A673 (cell line): ENCODE measurements around the gene MYO5B. TPM values are rescaled to one million over a fixed set of nuclear protein-coding genes. Genes with fewer than 3 reads are reported as not detected.

Experiments
- BruUV-seq: library from RNA; stranded (reverse); fragments of 400-500 nt; replicated peaks from 2 replicates; lab custom pipeline; 2021; lab: Mats Ljungman, UMichigan
- CTCF ChIA-PET: fragments of 300-600 bp; sonication (Branson Sonifier 250); formaldehyde crosslinking; loops from one replicate; lab custom pipeline; 2022; ENCODE audit warnings: antibody characterized with exemption; lab: Charles Lee
- POLR2A ChIA-PET: fragments of 300-600 bp; sonication (Branson Sonifier 250); formaldehyde crosslinking; loops from one replicate; lab custom pipeline; 2022; ENCODE audit warnings: antibody characterized with exemption; ENCODE audit not compliant: low non-redundant PET; lab: Charles Lee
- DNase-seq: peaks from one replicate; pipeline ENCODE4 v3.0.0-alpha.2; 2015; ENCODE audit warnings: low spot score
- H3K27ac ChIP-seq: fragments of 200-600 bp; sonication (generic); 2 replicates; pipeline ENCODE4 v1.5.1; 2016; ENCODE audit warnings: mixed run types, low read depth, mild to moderate bottlenecking, mixed read lengths, antibody characterized with exemption, low read length; ENCODE audit not compliant: poor library complexity, severe bottlenecking
- H3K27me3 ChIP-seq: fragments of 200-600 bp; sonication (generic); replicated peaks from 2 replicates; pipeline ENCODE4 v1.6.1; 2017; ENCODE audit warnings: mixed run types, low read depth, mild to moderate bottlenecking, mixed read lengths, antibody characterized with exemption, low read length; ENCODE audit not compliant: insufficient read depth, poor library complexity
- H3K36me3 ChIP-seq: fragments of 200-600 bp; sonication (generic); 2 replicates; pipeline ENCODE4 v1.6.1; 2016; ENCODE audit warnings: mixed run types, mild to moderate bottlenecking, mixed read lengths, antibody characterized with exemption, low read length; ENCODE audit not compliant: insufficient read depth, poor library complexity, severe bottlenecking
- H3K4me1 ChIP-seq: fragments of 200-600 bp; sonication (generic); 2 replicates; pipeline ENCODE4 v1.6.1; 2017; ENCODE audit warnings: mixed run types, mild to moderate bottlenecking, mixed read lengths, antibody characterized with exemption, low read length; ENCODE audit not compliant: insufficient read depth, poor library complexity, severe bottlenecking
- H3K4me3 ChIP-seq: fragments of 200-600 bp; sonication (generic); 2 replicates; pipeline ENCODE4 v1.5.1; 2016; ENCODE audit warnings: low read depth, mixed run types, mild to moderate bottlenecking, mixed read lengths, low read length; ENCODE audit not compliant: poor library complexity, severe bottlenecking
- H3K9me3 ChIP-seq: fragments of 200-600 bp; sonication (generic); 2 replicates; pipeline ENCODE4 v1.6.1; 2016; ENCODE audit warnings: mixed run types, low read depth, mild to moderate bottlenecking, mixed read lengths, antibody characterized with exemption, low read length; ENCODE audit not compliant: poor library complexity, severe bottlenecking
- CTCF ChIP-seq: fragments of 300-800, 200-600 bp; sonication (generic); conservative IDR thresholded peaks from 2 replicates; pipeline ENCODE4 v1.5.1; 2017; ENCODE audit warnings: low read depth, mild to moderate bottlenecking, antibody characterized with exemption, low read length, moderate library complexity, mixed read lengths
- EZH2 ChIP-seq: fragments of 200-600 bp; sonication (generic); IDR thresholded peaks from 2 replicates; pipeline ENCODE4 v1.6.1; 2017; ENCODE audit warnings: borderline replicate concordance, low read depth, mild to moderate bottlenecking, mixed read lengths, antibody characterized with exemption, low read length; ENCODE audit not compliant: poor library complexity, severe bottlenecking
- intact Hi-C: fragments of 100-400 bp; cut with micrococcal nuclease; formaldehyde crosslinking; loops from one replicate; pipeline ENCODE4 v1.10.0; 2022; ENCODE audit not compliant: unreplicated experiment
- total RNA-seq: library from RNA; stranded (reverse); gene quantifications from 2 replicates; pipeline ENCODE4 v1.2.3, GENCODE V29; 2021

MYO5B gene
- total RNA-seq, 1 experiment from 2014 or later, result 0.30 TPM

- Histone ChIP-seq H3K4me3 (no peak overlapping the region), H3K4me1 (no peaks in the 10 kb centered on the region), H3K27ac (no peak overlapping the region), H3K9me3 (no peaks in the 10 kb centered on the region), H3K36me3 (no peaks in the 10 kb centered on the region), H3K27me3 (no peaks in the 10 kb centered on the region)
- no peak for DNase-seq
- TF ChIP-seq CTCF, result no peak
- TF ChIP-seq EZH2, result no peak
- POLR2A ChIA-PET, result no interaction called here
- intact Hi-C loops, result no loop called here
- CTCF ChIA-PET, result no interaction called here
- BruUV-seq, result no TSS peak
Observed at GRCh38 chr18:49834258-49834657, 360.7 kb downstream of the MYO5B start.

- Histone ChIP-seq H3K27me3 (no peaks in the 10 kb centered on the region), H3K4me1 (no peaks in the 10 kb centered on the region), H3K9me3 (no peaks in the 10 kb centered on the region), H3K27ac (no peak overlapping the region), H3K36me3 (no peaks in the 10 kb centered on the region), H3K4me3 (no peak overlapping the region)
- POLR2A ChIA-PET, result no interaction called here
- DNase-seq, result no peak
- CTCF ChIA-PET, result no interaction called here
- BruUV-seq, result no TSS peak
- TF ChIP-seq CTCF (no peak), EZH2 (no peak)
- intact Hi-C loops, result no loop called here
Observed at GRCh38 chr18:49833814-49834213, 361.1 kb downstream of the MYO5B start.

- H3K27ac ChIP-seq, result no peak overlapping the region
- ChIA-PET POLR2A (no interaction called here), CTCF (no interaction called here)
- no peak for TF ChIP-seq EZH2
- TF ChIP-seq CTCF, result no peak
- no peak for DNase-seq
- no peaks in the 10 kb centered on the region for H3K4me1 ChIP-seq
- H3K27me3 ChIP-seq, result no peaks in the 10 kb centered on the region
- no peak overlapping the region for H3K4me3 ChIP-seq
- BruUV-seq, result no TSS peak
- H3K36me3 ChIP-seq, result no peaks in the 10 kb centered on the region
- intact Hi-C loops, result no loop called here
- peaks cover 8% of the 10 kb centered on the region for H3K9me3 ChIP-seq
Observed at GRCh38 chr18:49832221-49832647, 362.7 kb downstream of the MYO5B start.
